ENCODE data around the gene RGMA. TPM values are rescaled to one million over a fixed set of nuclear protein-coding genes. Genes with fewer than 3 reads are reported as not detected.

RGMA gene, protein sequence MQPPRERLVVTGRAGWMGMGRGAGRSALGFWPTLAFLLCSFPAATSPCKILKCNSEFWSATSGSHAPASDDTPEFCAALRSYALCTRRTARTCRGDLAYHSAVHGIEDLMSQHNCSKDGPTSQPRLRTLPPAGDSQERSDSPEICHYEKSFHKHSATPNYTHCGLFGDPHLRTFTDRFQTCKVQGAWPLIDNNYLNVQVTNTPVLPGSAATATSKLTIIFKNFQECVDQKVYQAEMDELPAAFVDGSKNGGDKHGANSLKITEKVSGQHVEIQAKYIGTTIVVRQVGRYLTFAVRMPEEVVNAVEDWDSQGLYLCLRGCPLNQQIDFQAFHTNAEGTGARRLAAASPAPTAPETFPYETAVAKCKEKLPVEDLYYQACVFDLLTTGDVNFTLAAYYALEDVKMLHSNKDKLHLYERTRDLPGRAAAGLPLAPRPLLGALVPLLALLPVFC
- total RNA-seq = 0.40 and 0.99 TPM in 2 replicates

DNA sequence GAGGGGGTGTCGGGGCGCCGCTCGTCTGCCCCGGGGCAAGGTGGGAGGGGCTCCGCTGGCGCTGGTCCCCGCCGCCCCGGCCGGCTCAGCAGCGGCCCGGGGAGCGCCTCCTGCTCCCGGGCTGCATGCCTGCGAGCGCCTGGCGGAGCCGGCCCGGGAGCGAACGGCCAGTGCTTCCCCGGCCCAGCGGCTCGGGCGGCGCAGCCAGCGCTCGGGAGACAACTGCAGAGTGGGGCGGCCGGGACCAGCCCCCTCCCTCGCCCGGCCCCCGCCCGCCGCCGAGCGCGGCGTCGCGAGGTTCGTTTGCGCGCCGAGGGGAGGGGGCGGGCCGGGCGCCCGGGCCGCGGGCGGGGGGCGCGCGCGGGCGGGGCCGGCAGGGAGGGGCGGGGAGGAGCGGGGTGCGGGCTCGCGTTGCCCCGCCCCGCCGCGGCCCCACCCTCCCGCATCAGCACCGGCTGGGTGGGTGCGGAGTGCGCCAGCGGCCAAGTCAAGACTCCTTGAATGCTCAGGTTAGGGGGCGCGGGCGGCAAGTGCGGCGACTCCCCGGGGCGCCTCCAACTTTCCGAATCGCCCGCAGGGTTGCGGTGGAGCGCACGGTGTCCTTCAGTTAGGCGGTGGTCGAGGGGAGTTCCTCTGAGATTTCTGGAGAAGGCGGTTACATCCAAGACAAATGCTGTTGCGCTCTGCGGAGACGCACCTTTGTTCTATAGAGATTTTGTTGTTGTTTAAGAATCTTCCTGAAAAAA, at the start of gene RGMA:
Gene RGMA, minus strand, starts transcription at position 231 of the 746 bp plus-strand sequence. CDS start 279 bp downstream, outside the sequence.

Other genes starting within 250 kb of the RGMA start
- 62.5 and 72.1 TPM in 2 replicates for gene CHD2, start 188.9 kb downstream of the RGMA start, total RNA-seq

All from aortic smooth muscle cell (primary cell).